GM19023 (cell line): ENCODE data around the gene COL9A3.
"Not testable (repeated sequence)": the region's sequence is repeated elsewhere in the genome, so short reads cannot be mapped to it uniquely, and the experiment has no call there.

Source experiments
- ATAC-seq: cut with Tn5 transposase; IDR thresholded peaks from one replicate; pipeline ENCODE4 v1.9.1; 2021; ENCODE audit warnings: mild to moderate bottlenecking, moderate library complexity; ENCODE audit not compliant: unreplicated experiment

The COL9A3 gene

GRCh38 chr20:62832951-62833391 is 16.1 kb downstream of the COL9A3 start:
- ATAC-seq: no peak

GRCh38 chr20:62834967-62835730 is 18.3 kb downstream of the COL9A3 start:
- ATAC-seq: no peak

- ATAC-seq: no peak
Observed at GRCh38 chr20:62835931-62836861, 19.3 kb downstream of the COL9A3 start.

GRCh38 chr20:62836967-62837490 is 20.2 kb downstream of the COL9A3 start:
- no peak for ATAC-seq

- no peak for ATAC-seq
Observed at GRCh38 chr20:62837790-62838127, 20.9 kb downstream of the COL9A3 start.

GRCh38 chr20:62838128-62838891 is 21.5 kb downstream of the COL9A3 start:
- ATAC-seq: peak; percentile 73

GRCh38 chr20:62839261-62839660 is 22.4 kb downstream of the COL9A3 start:
- ATAC-seq: no peak

GRCh38 chr20:62839816-62840215 is 23.0 kb downstream of the COL9A3 start:
- no peak for ATAC-seq

- no peak for ATAC-seq
Observed at GRCh38 chr20:62840244-62841197, 23.7 kb downstream of the COL9A3 start.

- ATAC-seq: no peak
Observed at GRCh38 chr20:62841705-62842212, 24.9 kb downstream of the COL9A3 start.

- no peak for ATAC-seq
Observed at GRCh38 chr20:62843656-62844055, 26.8 kb downstream of the COL9A3 start.

GRCh38 chr20:62844182-62844581 is 27.3 kb downstream of the COL9A3 start:
- no peak for ATAC-seq

- no peak for ATAC-seq
Observed at GRCh38 chr20:62845416-62846160, 28.7 kb downstream of the COL9A3 start.

- ATAC-seq: no peak
Observed at GRCh38 chr20:62846166-62846890, 29.5 kb downstream of the COL9A3 start.

- ATAC-seq: not testable (repeated sequence)
Observed at GRCh38 chr20:62848917-62849316, 32.1 kb downstream of the COL9A3 start.

GRCh38 chr20:62849431-62849830 is 32.6 kb downstream of the COL9A3 start:
- no peak for ATAC-seq

- ATAC-seq: no peak
Observed at GRCh38 chr20:62850333-62850974, 33.6 kb downstream of the COL9A3 start.

GRCh38 chr20:62852196-62852595 is 35.3 kb downstream of the COL9A3 start:
- ATAC-seq: no peak
